ENCODE results near the gene ABCG5. TPM values are rescaled to one million over a fixed set of nuclear protein-coding genes. Genes with fewer than 3 reads are reported as not detected.

The ABCG5 gene
- polyA plus RNA-seq, 1 donor (not counting 4 experiments of a cell fraction or from before 2014, with no cell fraction given) = not detected

DNA sequence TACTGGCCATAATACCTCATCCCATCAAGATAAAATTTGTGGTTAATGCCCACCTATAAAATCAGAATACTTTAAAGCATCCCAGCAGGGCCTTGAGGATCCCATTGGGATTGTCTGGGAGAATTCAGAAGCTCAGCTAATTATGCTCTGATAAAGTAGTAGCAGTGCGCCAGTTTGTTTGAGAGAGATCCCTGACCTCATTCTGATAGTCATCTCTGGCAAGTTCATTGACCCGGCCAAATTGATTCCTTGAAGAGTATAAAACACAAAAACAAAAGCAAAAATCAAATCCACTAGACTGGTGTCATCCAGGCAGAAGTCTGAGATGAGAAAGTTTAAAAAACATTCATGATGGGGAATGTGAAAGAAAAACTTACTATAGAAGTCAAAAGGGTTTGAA is 14.1 kb downstream of the ABCG5 start:
- Histone ChIP-seq H3K4me1 (ENCODE audit: control insufficient read depth, extremely low read depth, insufficient read depth, low read length) (no peaks in the 10 kb centered on the region), H2AFZ (ENCODE audit: control insufficient read depth, low read length) (no peak overlapping the region), H3K4me2 (ENCODE audit: control insufficient read depth, extremely low read depth, insufficient read depth, low read depth, low read length) (no peak overlapping the region), H3K36me3 (ENCODE audit: control insufficient read depth in 2 of 2, extremely low read depth in 1 of 2, insufficient read depth in 2 of 2, low read length in 2 of 2) (no peaks in the 10 kb centered on the region), H3K9ac (ENCODE audit: control insufficient read depth, extremely low read depth, insufficient read depth, low read length) (no peak overlapping the region), H3K9me1 (ENCODE audit: control insufficient read depth, extremely low read depth, insufficient read depth, low read length) (no peaks in the 10 kb centered on the region), H3K4me3 (ENCODE audit: control insufficient read depth in 2 of 3, extremely low read depth in 1 of 3, insufficient read depth in 2 of 3, low read depth in 1 of 3, low read length in 3 of 3) (no peak overlapping the region), H3K79me2 (ENCODE audit: control insufficient read depth, insufficient read depth, low read length) (no peaks in the 10 kb centered on the region), H4K20me1 (ENCODE audit: control insufficient read depth, extremely low read depth, insufficient read depth, low read length) (no peaks in the 10 kb centered on the region), H3K27me3 (ENCODE audit: control insufficient read depth, extremely low read depth, insufficient read depth, low read length) (peaks cover 17% of the 10 kb centered on the region), H3K27ac (ENCODE audit: control insufficient read depth, insufficient read depth, low read length) (no peak overlapping the region), H3K9me3 (ENCODE audit: control insufficient read depth, low read depth, low read length) (no peaks in the 10 kb centered on the region)
- TF ChIP-seq, protein P1, sequence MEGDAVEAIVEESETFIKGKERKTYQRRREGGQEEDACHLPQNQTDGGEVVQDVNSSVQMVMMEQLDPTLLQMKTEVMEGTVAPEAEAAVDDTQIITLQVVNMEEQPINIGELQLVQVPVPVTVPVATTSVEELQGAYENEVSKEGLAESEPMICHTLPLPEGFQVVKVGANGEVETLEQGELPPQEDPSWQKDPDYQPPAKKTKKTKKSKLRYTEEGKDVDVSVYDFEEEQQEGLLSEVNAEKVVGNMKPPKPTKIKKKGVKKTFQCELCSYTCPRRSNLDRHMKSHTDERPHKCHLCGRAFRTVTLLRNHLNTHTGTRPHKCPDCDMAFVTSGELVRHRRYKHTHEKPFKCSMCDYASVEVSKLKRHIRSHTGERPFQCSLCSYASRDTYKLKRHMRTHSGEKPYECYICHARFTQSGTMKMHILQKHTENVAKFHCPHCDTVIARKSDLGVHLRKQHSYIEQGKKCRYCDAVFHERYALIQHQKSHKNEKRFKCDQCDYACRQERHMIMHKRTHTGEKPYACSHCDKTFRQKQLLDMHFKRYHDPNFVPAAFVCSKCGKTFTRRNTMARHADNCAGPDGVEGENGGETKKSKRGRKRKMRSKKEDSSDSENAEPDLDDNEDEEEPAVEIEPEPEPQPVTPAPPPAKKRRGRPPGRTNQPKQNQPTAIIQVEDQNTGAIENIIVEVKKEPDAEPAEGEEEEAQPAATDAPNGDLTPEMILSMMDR (optimal IDR thresholded peaks at IDR 0.05 in 1 of 3, IDR thresholded peaks at IDR 0.05 in 1 of 3, conservative IDR thresholded peaks at IDR 0.05 in 1 of 3; ENCODE audit: extremely low read depth in 1 of 3, insufficient read depth in 2 of 3, low read length in 3 of 3) = no peak
- no peak for TF ChIP-seq EZH2 (IDR thresholded peaks at IDR 0.05; ENCODE audit: low read length)
- no peak for DNase-seq (ENCODE audit: low read depth, low spot score)
- dilution Hi-C loops (cut with MboI; ENCODE audit: extremely low pct_ligation_motif_present, low sequenced_read_pairs) = no loop called here
- no peak for FAIRE-seq

DNA sequence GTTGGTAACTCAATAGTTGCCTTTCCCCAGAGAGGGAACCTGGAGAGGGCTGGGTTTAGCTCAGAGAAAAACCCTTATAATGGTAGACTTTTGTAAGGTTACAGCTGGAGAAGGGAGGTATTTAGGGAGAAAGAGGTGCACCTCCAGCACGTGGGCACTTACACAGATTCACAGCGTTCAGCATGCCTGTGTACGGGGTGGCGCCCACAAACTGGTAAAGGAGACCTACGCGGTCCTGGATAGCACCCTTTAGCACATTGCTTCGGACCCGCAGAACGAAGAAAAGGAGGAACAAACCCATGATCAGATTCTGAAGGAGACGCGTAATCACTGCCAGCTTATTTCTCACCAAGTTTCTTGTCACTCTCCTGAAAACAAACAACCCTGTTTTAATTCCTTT is 14.9 kb downstream of the ABCG5 start:
- H4K20me1 ChIP-seq (ENCODE audit: control insufficient read depth, extremely low read depth, insufficient read depth, low read length) = no peaks in the 10 kb centered on the region
- no peak overlapping the region for H3K4me3 ChIP-seq (ENCODE audit: control insufficient read depth in 2 of 3, extremely low read depth in 1 of 3, insufficient read depth in 2 of 3, low read depth in 1 of 3, low read length in 3 of 3)
- no peak overlapping the region for H3K9ac ChIP-seq (ENCODE audit: control insufficient read depth, extremely low read depth, insufficient read depth, low read length)
- no peaks in the 10 kb centered on the region for H3K79me2 ChIP-seq (ENCODE audit: control insufficient read depth, insufficient read depth, low read length)
- no peak for FAIRE-seq
- no peaks in the 10 kb centered on the region for H3K9me3 ChIP-seq (ENCODE audit: control insufficient read depth, low read depth, low read length)
- H2AFZ ChIP-seq (ENCODE audit: control insufficient read depth, low read length) = no peak overlapping the region
- H3K27ac ChIP-seq (ENCODE audit: control insufficient read depth, insufficient read depth, low read length) = no peak overlapping the region
- H3K27me3 ChIP-seq (ENCODE audit: control insufficient read depth, extremely low read depth, insufficient read depth, low read length) = peaks cover 17% of the 10 kb centered on the region
- no peaks in the 10 kb centered on the region for H3K4me1 ChIP-seq (ENCODE audit: control insufficient read depth, extremely low read depth, insufficient read depth, low read length)
- H3K4me2 ChIP-seq (ENCODE audit: control insufficient read depth, extremely low read depth, insufficient read depth, low read depth, low read length) = no peak overlapping the region
- dilution Hi-C loops (cut with MboI; ENCODE audit: extremely low pct_ligation_motif_present, low sequenced_read_pairs) = no loop called here
- DNase-seq (ENCODE audit: low read depth, low spot score) = no peak
- no peaks in the 10 kb centered on the region for H3K9me1 ChIP-seq (ENCODE audit: control insufficient read depth, extremely low read depth, insufficient read depth, low read length)
- H3K36me3 ChIP-seq (ENCODE audit: control insufficient read depth in 2 of 2, extremely low read depth in 1 of 2, insufficient read depth in 2 of 2, low read length in 2 of 2) = no peaks in the 10 kb centered on the region
- no peak for TF ChIP-seq EZH2 (IDR thresholded peaks at IDR 0.05; ENCODE audit: low read length)
- TF ChIP-seq, protein P1 (optimal IDR thresholded peaks at IDR 0.05 in 1 of 3, IDR thresholded peaks at IDR 0.05 in 1 of 3, conservative IDR thresholded peaks at IDR 0.05 in 1 of 3; ENCODE audit: extremely low read depth in 1 of 3, insufficient read depth in 2 of 3, low read length in 3 of 3) = no peak
